Omental fat pad (tissue), 4 donors: Measurements from ENCODE around the gene PDE8A. TPM values are rescaled to one million over a fixed set of nuclear protein-coding genes. Genes with fewer than 3 reads are reported as not detected.

ENCODE experiments used
- ATAC-seq: fragments of 150-250 bp; one replicate; pipeline ENCODE4 v1.9.1; 2016; ENCODE audit warnings: mild to moderate bottlenecking, moderate library complexity; ENCODE audit not compliant: low FRiP score
- DNase-seq: peaks from one replicate; pipeline ENCODE4 v3.0.0-alpha.2; 2019; ENCODE audit warnings: low spot score
- CTCF ChIP-seq, 3 donors: fragments of 450-650 bp; IDR thresholded peaks; one replicate each; pipeline ENCODE4 v1.5.1; 2016 to 2017; ENCODE audit warnings: antibody characterized with exemption in 3 of 3, mild to moderate bottlenecking in 3 of 3, moderate library complexity in 2 of 3
- total RNA-seq, 4 donors: library from RNA; depleted of rRNA; stranded (reverse); fragments of >200 nt; gene quantifications; one replicate each; pipeline ENCODE4 v1.1.0, GENCODE V29; 2016

PDE8A gene
- total RNA-seq, 4 donors from 2014 or later = 61.0 to 86.5 (median 79.0) TPM

GRCh38 chr15:85097250-85097649, 115.6 kb downstream of the PDE8A start:
- ATAC-seq = no peak
- DNase-seq = no peak
- TF ChIP-seq CTCF (IDR thresholded peaks at IDR 0.05) = no peak

- DNase-seq (no peak), ATAC-seq (peak; percentile 51)
- no peak for TF ChIP-seq CTCF (IDR thresholded peaks at IDR 0.05)
These were observed 116.1 kb downstream of the PDE8A start for GRCh38 chr15:85097725-85098124.

GRCh38 chr15:85099195-85099803, 117.6 kb downstream of the PDE8A start:
- ATAC-seq = no peak
- no peak for DNase-seq
- no peak for TF ChIP-seq CTCF (IDR thresholded peaks at IDR 0.05)

- TF ChIP-seq CTCF (IDR thresholded peaks at IDR 0.05) = no peak
- ATAC-seq = no peak
- no peak for DNase-seq
These were observed 118.7 kb downstream of the PDE8A start for GRCh38 chr15:85100186-85100937.

- no peak for ATAC-seq
- no peak for DNase-seq
- TF ChIP-seq CTCF (IDR thresholded peaks at IDR 0.05) = no peak
These were observed 122.9 kb downstream of the PDE8A start for GRCh38 chr15:85104584-85104983.

- ATAC-seq (no peak), DNase-seq (no peak)
- TF ChIP-seq CTCF (IDR thresholded peaks at IDR 0.05) = no peak
These were observed 126.5 kb downstream of the PDE8A start for GRCh38 chr15:85108136-85108535.

- no peak for TF ChIP-seq CTCF (IDR thresholded peaks at IDR 0.05)
- ATAC-seq (no peak), DNase-seq (no peak)
These were observed 127.7 kb downstream of the PDE8A start for GRCh38 chr15:85109333-85109732.
